Fibroblast of skin of left quadriceps (primary cell): ENCODE results near the gene FCRL1.

ENCODE experiments used
- DNase-seq, 2 experiments: peaks; one replicate each; pipeline ENCODE4 v3.0.0-alpha.2; 2013; ENCODE audit warnings: low read depth in 2 of 2

Gene FCRL1

GRCh38 chr1:157819896-157820295, at the start of gene FCRL1:
FCRL1 (minus strand) TSS chr1:157820120; CDS start chr1:157820037, 83 bp downstream.
- no peak for DNase-seq

DNA sequence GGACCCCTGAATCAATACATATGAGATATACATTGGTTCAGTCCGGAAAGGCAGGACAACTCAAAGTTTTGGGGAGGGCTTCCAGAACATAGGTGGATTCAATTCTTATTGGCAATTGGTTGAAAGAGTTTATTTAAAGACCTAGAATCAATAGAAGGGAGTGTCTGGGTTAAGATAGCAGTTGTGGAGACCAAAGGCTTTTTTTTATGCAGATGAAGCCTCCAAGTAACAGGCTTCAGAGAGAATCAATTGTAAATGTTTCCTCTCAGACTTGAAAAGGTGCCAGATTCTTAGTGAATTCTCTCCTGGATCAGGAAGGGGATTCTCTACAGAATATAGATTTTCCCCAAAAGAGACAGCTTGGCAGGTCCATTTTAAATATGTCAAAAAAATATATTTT, 48.7 kb upstream of the FCRL1 start:
- DNase-seq: no peak

DNA sequence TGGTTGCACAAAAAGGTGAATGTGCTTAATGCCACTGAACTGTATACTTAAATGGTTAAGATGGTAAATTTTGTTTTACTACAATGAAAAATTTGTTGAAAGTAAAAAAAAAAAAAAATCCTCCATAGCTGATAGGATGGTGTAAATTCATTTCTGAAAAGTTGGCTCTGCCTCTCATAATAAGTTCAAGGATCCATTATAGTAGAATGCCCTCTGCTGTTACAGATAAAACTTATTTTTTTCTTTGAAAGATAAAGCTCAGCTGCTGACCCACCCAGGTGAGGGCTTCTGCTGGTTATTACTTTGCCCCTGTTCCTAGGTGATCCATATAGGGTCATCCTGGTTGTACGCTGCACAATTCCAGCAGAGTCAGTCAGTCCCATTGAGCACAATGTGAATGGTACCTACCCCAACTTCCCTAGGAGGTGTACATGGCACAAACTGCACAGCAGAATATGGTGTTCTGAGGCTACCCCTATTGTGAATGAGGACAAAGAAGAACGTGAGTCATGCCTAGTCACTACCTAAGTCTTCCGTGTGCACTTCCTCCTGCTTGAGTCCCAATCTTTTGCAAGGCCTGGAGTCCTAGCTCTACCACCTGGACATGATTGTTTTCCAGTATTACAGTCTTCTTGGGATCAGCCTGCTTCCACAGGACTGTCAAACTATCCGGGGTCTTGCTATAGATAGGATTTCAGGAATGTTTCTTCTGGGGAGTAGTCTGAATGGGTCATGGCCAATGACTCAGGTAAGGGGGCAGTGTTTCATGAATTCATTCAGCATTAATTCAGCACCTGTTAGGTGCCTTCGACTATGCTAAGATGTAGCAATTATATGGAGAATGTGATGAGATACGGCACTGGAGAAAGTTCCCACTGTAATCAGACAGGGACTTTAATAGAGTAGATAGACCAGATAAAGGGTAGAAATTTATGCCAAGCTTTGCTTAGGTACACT, 42.5 kb upstream of the FCRL1 start:
- no peak for DNase-seq

DNA sequence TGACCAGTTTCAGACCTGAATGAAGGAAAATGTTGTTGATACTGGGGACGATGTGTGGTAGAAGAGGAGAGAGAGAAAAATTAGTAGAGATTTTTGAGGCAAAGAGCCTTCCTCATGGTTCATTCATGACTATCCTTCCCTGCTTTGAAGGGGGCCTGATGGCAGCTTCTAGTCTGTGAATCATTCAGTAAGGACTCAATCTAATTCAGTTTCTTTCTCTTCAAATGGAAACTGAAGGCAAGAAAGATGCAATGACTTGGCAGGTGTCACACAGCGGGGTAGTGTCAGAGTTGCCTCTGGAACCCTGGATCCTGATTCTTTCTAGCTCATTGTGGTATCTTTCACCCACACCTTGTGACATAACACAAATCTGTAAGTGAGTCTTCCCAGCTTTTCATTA, 36.6 kb upstream of the FCRL1 start:
- no peak for DNase-seq

DNA sequence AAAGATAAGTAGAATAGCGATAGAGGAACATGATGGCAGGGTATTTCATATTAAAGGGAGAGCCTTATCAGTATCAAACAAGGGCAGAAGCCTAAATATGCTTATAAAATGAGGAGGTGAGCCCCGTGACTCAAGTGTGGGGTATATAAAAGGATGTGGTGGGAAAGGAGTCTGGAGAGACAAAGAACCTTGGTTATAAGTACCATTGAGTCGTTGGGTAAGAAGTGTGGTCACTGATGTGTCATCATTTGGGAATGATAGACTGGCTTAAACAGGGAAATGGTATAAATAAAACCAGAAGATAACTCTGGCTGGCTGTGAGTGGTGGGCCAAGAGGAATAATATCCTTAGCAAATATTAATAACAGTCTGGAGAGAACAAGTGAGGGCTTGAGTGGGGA, 32.6 kb upstream of the FCRL1 start:
- peak; percentile 7 for DNase-seq

GRCh38 chr1:157849229-157849875, 29.4 kb upstream of the FCRL1 start:
- DNase-seq: no peak

DNA sequence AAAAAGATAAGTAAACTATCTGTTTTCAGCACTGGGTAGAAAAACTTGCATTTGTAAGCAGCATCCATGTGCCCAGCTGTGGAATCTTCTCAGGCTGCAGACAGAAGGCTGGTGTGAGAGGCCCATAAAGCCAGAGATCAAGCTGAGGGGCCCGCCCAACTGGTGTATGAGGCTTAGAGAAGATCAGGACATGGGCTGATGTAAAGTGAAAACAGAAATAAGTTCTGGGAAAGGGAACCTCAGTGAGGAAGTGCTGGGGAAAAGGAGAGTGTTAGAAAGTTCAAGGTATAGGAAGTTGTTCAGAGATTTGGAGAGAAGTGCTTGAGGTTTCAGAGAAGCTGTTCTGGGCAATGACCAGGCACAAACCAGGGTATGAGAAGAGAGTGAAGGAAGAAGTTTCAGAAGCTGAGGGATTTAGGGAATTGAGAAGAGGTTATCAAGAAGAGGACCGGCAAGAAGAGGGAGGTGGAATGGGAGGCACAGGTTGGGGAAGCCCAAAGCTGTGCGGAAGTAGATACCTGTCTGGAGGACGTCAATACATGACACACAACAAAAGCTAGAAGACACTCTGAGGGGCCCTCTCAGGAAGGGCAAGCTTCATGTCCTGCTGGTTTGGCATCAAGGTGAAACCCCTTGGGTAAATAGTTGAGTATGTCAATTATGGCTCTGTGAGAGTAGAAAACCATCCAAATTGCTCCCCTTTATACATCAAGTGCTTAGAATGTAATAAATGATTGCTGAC, 24.3 kb upstream of the FCRL1 start:
- no peak for DNase-seq

GRCh38 chr1:157842939-157843338, 23.0 kb upstream of the FCRL1 start:
- no peak for DNase-seq

- no peak for DNase-seq
Observed at GRCh38 chr1:157841708-157842107, 21.8 kb upstream of the FCRL1 start, which contains the start of gene CD5L. CD5L (minus strand) TSS chr1:157841808; CDS start chr1:157841701, 107 bp downstream.

- no peak for DNase-seq
Observed at GRCh38 chr1:157838966-157839365, 19.0 kb upstream of the FCRL1 start.

- no peak for DNase-seq
Observed at GRCh38 chr1:157834430-157834829, 14.5 kb upstream of the FCRL1 start.

- DNase-seq: no peak
Observed at GRCh38 chr1:157833145-157833544, 13.2 kb upstream of the FCRL1 start.

DNA sequence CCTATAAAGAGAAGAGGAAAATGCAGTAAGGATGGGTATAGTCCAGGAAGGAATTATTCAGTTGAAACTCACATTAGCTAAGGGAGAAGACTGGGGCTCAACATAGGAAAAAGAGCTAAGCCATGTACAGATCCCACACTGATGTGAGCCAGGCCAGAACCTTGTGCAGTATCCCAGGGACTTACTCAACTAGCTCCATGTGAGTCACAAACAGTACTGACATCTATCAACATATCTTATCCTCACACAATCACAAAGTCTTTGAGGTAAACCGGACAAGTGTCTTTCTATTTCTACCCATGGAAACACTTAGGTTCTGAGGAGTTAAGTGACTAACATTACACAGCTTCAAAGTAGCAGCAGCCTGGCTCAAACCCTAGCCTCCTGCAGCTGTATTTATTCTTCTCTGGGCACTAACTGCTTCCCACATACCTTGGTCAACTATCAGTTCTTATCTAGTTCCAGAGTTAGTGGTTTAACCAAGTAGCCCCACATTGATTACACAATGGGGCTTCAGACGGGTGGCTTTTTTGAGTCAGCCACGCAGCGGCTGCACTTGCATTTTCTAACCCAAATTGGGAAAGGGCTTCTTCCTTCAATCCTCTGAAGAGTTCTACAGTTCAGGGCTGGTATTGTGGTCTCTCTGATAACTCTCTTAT, 12.2 kb upstream of the FCRL1 start:
- no peak for DNase-seq

DNA sequence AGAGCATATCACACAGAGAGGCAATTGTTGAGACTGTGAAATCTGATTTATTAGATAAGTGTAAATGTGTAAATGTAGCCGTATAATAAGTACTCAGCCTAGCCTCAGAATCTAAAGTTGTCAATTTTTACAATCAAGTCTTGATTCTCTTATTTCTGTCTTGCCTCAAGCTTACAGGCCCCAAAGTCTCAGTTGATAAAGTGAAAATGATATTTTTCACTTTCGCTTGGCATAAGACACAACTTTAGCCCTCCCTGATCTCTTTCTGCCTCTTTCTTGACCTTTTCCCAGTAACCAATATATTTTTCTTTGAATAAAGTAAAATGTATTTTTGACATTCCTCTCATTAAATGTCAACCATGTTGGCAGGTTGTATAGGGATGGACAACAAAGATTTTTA, 11.0 kb upstream of the FCRL1 start:
- DNase-seq: no peak

- no peak for DNase-seq
Observed at GRCh38 chr1:157829711-157830110, 9.8 kb upstream of the FCRL1 start.

DNA sequence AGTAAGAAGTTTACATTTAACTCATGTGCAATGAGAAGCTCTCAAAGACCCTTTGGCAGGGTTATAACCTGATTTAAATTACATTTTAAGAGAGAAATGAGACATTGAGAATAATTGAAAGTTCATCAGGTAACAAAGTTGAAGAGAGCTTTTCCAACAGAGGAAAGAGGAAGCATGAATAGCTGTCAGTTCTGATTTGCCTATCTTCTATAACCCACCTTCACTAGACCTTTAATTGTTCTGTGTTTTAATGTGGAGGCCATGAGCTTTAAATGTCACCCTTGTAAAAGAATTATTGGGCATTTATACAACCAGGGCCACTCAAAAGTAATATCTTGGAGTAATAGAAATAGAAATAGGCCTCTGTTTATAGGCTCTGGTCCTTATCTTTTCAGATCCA, 9.3 kb upstream of the FCRL1 start:
- DNase-seq: no peak

GRCh38 chr1:157820299-157820698, 379 bp upstream of the FCRL1 start:
- DNase-seq: no peak

GRCh38 chr1:157819215-157819614, 705 bp downstream of the FCRL1 start:
- no peak for DNase-seq

GRCh38 chr1:157813269-157813668, 6.7 kb downstream of the FCRL1 start:
- no peak for DNase-seq

DNA sequence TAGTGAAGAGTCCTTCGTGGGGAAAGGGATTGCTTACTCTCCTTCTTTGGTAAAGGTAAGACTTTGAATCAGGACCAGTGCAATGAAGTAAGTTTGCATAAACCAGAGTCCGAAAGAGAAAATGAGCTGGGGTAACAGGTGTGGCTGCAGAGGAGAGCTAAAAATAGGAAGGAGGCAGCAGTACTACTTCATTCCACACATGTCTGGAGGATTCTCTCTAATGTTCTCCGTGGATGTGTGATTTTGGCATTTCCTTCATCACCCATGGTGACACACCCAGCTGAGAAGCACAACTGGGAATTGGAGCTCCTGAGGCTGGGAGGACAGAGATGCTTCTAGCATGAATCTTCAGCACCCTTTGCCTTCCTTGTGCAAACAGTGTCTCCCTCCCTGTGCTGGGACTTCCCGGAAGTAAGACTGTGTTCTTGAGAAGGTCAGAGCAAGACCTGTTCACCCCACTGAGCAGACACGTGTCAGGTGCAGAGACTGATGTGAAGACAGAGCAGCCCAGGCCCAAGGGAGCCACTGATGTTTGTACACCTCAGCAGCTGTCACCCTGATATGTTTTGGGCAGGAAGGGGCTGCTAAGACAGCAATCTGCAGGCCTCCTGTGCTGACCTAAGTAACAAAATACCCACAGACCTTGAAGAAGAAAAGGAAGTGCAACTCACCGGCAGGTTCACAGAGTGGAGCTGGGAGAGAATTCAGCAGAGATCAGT, 13.3 kb downstream of the FCRL1 start:
- DNase-seq: no peak

- DNase-seq: no peak
Observed at GRCh38 chr1:157803851-157804250, 16.1 kb downstream of the FCRL1 start.
